HUES48 (cell line): ENCODE data around the gene CFAP58.

Experiments
- H3K27ac ChIP-seq: one replicate; pipeline ENCODE4 v1.7.0; 2013; ENCODE audit warnings: low read depth, low read length, inconsistent platforms
- H3K27me3 ChIP-seq: 2 replicates; pipeline ENCODE4 v1.6.1; 2013; ENCODE audit warnings: mild to moderate bottlenecking, low read length; ENCODE audit not compliant: control insufficient read depth, insufficient read depth
- H3K36me3 ChIP-seq: 2 replicates; pipeline ENCODE4 v1.6.1; 2013; ENCODE audit warnings: low read length; ENCODE audit not compliant: control insufficient read depth, insufficient read depth
- H3K4me1 ChIP-seq: 2 replicates; pipeline ENCODE4 v1.6.1; 2013; ENCODE audit warnings: mild to moderate bottlenecking, low read length; ENCODE audit not compliant: control insufficient read depth, insufficient read depth
- H3K4me3 ChIP-seq: 2 replicates; pipeline ENCODE4 v1.5.1; 2013; ENCODE audit warnings: mild to moderate bottlenecking, low read depth, low read length
- H3K9ac ChIP-seq: 2 replicates; pipeline ENCODE4 v1.6.1; 2013; ENCODE audit warnings: mild to moderate bottlenecking, low read depth, low read length, moderate library complexity
- H3K9me3 ChIP-seq: 2 replicates; pipeline ENCODE4 v1.6.1; 2013; ENCODE audit warnings: low read length; ENCODE audit not compliant: control insufficient read depth, insufficient read depth

Gene CFAP58

GRCh38 chr10:104323760-104324201 lies 29.9 kb upstream of the CFAP58 start:
- Histone ChIP-seq H3K9ac (no peak overlapping the region), H3K27ac (peak overlapping the region; percentile 17), H3K4me3 (no peak overlapping the region), H3K36me3 (no peaks in the 10 kb centered on the region), H3K4me1 (peaks cover 64% of the 10 kb centered on the region), H3K9me3 (no peaks in the 10 kb centered on the region), H3K27me3 (no peaks in the 10 kb centered on the region)

DNA sequence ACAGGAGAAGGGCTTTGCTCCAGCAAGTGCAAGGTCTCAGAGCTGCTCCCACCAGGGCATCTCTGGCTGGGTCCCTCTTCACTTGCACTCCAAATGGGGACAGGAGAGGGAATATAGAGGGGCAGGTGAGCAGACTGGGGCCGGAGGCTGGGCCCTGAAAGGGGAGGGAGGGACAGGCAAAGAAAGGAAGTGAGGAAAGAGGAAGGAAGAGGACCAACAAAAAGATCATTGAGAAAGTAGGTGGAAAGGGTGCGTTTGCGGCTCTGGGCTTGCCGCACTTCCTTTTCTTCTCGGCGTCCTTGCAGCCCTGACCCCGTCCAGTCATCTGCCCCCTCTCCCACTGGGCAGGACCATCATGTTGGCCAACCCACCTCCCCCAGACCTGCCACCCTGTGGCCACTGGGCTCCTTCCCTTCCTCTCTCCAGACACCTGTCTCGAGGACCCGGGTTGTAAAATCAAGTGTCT lies 29.4 kb upstream of the CFAP58 start:
- H3K27ac ChIP-seq = no peak overlapping the region
- H3K9ac ChIP-seq = no peak overlapping the region
- H3K4me3 ChIP-seq = no peak overlapping the region

DNA sequence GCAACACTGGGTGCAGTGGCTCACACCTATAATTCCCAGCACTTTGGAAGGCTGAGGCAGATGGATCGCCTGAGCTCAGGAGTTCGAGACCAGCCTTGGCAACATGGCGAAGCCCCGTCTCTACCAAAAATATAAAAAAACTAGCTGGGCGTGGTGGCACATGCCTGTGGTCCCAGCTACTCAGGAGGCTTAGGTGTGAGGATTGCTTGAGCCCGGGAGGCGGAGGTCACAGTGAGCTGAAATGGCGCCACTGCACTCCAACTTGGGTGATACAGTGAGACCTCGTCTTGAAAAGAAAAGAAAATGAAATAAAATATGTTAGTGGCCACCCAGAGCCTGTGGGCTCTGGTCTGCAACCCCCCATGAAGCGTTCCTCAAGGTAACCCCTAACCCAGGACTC lies 28.7 kb upstream of the CFAP58 start:
- H3K4me1 ChIP-seq = peaks cover 65% of the 10 kb centered on the region
- H3K9ac ChIP-seq = no peak overlapping the region
- no peak overlapping the region for H3K27ac ChIP-seq
- H3K9me3 ChIP-seq = no peaks in the 10 kb centered on the region
- H3K27me3 ChIP-seq = no peaks in the 10 kb centered on the region
- H3K36me3 ChIP-seq = no peaks in the 10 kb centered on the region
- no peak overlapping the region for H3K4me3 ChIP-seq

More for the DNA sequence above, 29.4 kb upstream of the CFAP58 start:
- no peaks in the 10 kb centered on the region for H3K27me3 ChIP-seq
- H3K9me3 ChIP-seq = no peaks in the 10 kb centered on the region
- H3K36me3 ChIP-seq = no peaks in the 10 kb centered on the region
- peaks cover 65% of the 10 kb centered on the region for H3K4me1 ChIP-seq

GRCh38 chr10:104325436-104326435 lies 27.9 kb upstream of the CFAP58 start:
- no peak overlapping the region for H3K27ac ChIP-seq
- no peaks in the 10 kb centered on the region for H3K9me3 ChIP-seq
- no peak overlapping the region for H3K4me3 ChIP-seq
- H3K36me3 ChIP-seq = no peaks in the 10 kb centered on the region
- H3K4me1 ChIP-seq = peaks cover 70% of the 10 kb centered on the region
- no peaks in the 10 kb centered on the region for H3K27me3 ChIP-seq
- no peak overlapping the region for H3K9ac ChIP-seq

DNA sequence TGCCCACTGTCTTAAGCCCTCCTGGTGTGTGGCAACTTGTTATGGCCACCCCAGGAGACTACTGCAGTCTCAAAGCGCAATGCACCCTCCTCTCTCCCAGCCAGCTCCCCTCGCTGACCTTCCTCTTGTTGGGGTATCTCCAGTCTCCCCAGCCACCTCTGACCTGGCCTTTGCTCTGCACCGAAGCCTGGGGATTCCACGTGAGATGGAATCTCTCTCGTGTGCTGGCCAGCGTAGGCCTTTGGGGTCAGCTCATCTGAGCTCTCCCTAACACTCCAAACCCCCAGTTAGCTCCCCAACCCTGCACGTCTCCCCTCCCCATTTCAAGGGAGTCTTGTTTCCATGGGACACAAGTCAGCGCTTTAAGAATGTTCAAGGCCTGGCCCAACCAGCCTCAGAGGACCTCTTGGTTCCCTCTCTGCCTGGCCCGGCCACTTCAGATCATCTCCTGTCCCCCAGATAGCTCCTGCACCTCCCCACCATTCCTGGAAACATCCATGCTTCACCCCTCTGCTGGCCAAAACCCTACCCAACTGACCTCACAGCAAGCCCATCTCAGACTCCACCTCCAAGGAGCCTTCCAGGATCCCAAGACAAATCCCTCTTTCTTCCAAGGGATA lies 26.5 kb upstream of the CFAP58 start:
- Histone ChIP-seq H3K27ac (no peak overlapping the region), H3K9me3 (no peaks in the 10 kb centered on the region), H3K9ac (no peak overlapping the region), H3K27me3 (no peaks in the 10 kb centered on the region), H3K36me3 (no peaks in the 10 kb centered on the region), H3K4me1 (peaks cover 80% of the 10 kb centered on the region), H3K4me3 (no peak overlapping the region)

DNA sequence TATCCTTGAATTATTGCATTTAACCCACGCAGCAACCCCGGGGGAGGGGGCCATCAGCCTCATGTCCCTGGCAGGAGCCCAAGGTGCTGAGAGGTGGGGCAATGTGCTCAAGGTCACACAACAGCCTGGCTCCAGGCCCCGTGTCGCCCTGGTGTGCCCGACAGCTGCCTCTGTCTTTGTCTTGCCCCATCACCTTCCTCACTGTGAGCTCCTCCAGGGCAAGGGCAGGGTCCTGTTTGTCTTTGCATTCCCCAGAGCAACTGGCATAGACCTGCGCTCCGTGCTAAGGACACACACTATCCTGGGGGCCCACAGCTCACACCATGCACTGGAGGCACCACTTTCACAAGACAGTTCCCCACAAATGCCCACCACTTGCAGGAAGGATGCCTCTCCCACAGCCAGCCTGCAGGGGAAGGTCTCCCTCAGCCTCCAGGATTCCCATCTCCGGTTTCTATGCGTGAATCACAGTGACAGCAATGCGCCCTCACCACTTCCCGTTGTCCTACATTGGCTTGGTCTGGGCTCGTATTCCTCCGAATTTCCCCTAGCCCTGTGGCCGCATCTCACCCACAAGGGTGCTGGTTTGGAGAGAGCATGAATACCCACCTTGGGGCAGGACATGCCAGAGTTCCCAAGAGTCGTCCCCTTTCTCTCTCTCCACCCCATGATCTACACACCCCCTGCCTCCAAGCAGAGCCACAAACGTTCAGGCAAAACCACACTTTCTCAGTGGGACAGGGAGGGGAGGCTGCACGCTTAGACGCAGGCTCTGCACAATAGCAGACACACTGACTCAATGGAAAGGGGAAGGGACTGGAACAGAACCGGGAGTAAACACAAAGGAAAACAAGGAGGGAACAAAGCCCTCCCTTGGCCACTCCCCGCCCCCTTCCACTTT lies 25.6 kb upstream of the CFAP58 start:
- peak overlapping the region; percentile 35 for H3K9ac ChIP-seq
- H3K27ac ChIP-seq = peak overlapping the region; percentile 93
- H3K4me3 ChIP-seq = peak overlapping the region; percentile 40
- H3K36me3 ChIP-seq = no peaks in the 10 kb centered on the region
- H3K4me1 ChIP-seq = peaks cover 80% of the 10 kb centered on the region
- H3K9me3 ChIP-seq = no peaks in the 10 kb centered on the region
- no peaks in the 10 kb centered on the region for H3K27me3 ChIP-seq

- peak overlapping the region; percentile 93 for H3K27ac ChIP-seq
- peak overlapping the region; percentile 40 for H3K4me3 ChIP-seq
- peak overlapping the region; percentile 35 for H3K9ac ChIP-seq
- no peaks in the 10 kb centered on the region for H3K36me3 ChIP-seq
- H3K9me3 ChIP-seq = no peaks in the 10 kb centered on the region
- no peaks in the 10 kb centered on the region for H3K27me3 ChIP-seq
- H3K4me1 ChIP-seq = peaks cover 80% of the 10 kb centered on the region
Measured at GRCh38 chr10:104328646-104328895, 25.1 kb upstream of the CFAP58 start.

GRCh38 chr10:104328896-104329710 lies 24.5 kb upstream of the CFAP58 start:
- Histone ChIP-seq H3K36me3 (no peaks in the 10 kb centered on the region), H3K9ac (peak overlapping the region; percentile 35)

GRCh38 chr10:104329735-104330134 lies 23.9 kb upstream of the CFAP58 start:
- Histone ChIP-seq H3K4me3 (no peak overlapping the region), H3K9ac (no peak overlapping the region), H3K27me3 (no peaks in the 10 kb centered on the region), H3K4me1 (peaks cover 77% of the 10 kb centered on the region), H3K36me3 (no peaks in the 10 kb centered on the region), H3K27ac (peak overlapping the region; percentile 93), H3K9me3 (no peaks in the 10 kb centered on the region)

More at GRCh38 chr10:104328896-104329710, 24.5 kb upstream of the CFAP58 start:
- H3K4me1 ChIP-seq = peaks cover 80% of the 10 kb centered on the region
- H3K27me3 ChIP-seq = no peaks in the 10 kb centered on the region
- peak overlapping the region; percentile 93 for H3K27ac ChIP-seq
- H3K4me3 ChIP-seq = peak overlapping the region; percentile 40
- H3K9me3 ChIP-seq = no peaks in the 10 kb centered on the region
